Endothelial cell of umbilical vein (primary cell): ENCODE results near the gene HYDIN. TPM values are rescaled to one million over a fixed set of nuclear protein-coding genes. Genes with fewer than 3 reads are reported as not detected.

Experiments used
- BruUV-seq: library from RNA; stranded (reverse); fragments of 400-500 nt; replicated peaks from 2 replicates; lab custom pipeline; 2021; lab: Mats Ljungman, UMichigan
- CTCF ChIA-PET: fragments of 300-600, 350-600 bp; sonication (Branson Sonifier 250); formaldehyde crosslinking; loops from one replicate; lab custom pipeline; 2021; ENCODE audit warnings: antibody characterized with exemption, inconsistent platforms; lab: Charles Lee
- POLR2A ChIA-PET: fragments of 300-600, 350-600 bp; sonication (Branson Sonifier 250); formaldehyde crosslinking; loops from one replicate; lab custom pipeline; 2021; ENCODE audit warnings: antibody characterized with exemption, inconsistent platforms; lab: Charles Lee
- DNase-seq: peaks from one replicate; pipeline ENCODE4 v3.0.0-alpha.2; 2011; ENCODE audit warnings: low read depth, low spot score
- FAIRE-seq: peaks from 2 replicates; lab custom pipeline; 2011; peaks lifted over from hg19 to GRCh38; lab: Jason Lieb, UNC
- H2AFZ ChIP-seq: 2 replicates; pipeline ENCODE4 v1.6.0; 2012; ENCODE audit warnings: low read depth, low read length, control low read depth, inconsistent platforms
- H3K27ac ChIP-seq: 2 replicates; pipeline ENCODE4 v1.5.1; 2011; ENCODE audit warnings: low read depth, mild to moderate bottlenecking, control low read depth, low read length, moderate library complexity; ENCODE audit not compliant: insufficient read depth
- H3K27me3 ChIP-seq, 2 experiments: 2 replicates each; pipeline versions ENCODE4 v1.6.0 to v1.6.1; 2011; ENCODE audit warnings: low read length in 2 of 2, mixed read lengths in 1 of 2; ENCODE audit not compliant: control insufficient read depth in 2 of 2, insufficient read depth in 2 of 2
- H3K36me3 ChIP-seq, 2 experiments: 2 replicates in 1 of 2; 3 replicates in 1 of 2; pipeline ENCODE4 v1.5.1; 2011; ENCODE audit warnings: low read length in 2 of 2, mild to moderate bottlenecking in 1 of 2, moderate library complexity in 1 of 2; ENCODE audit not compliant: control insufficient read depth in 2 of 2, insufficient read depth in 2 of 2; ENCODE audit errors: extremely low read depth in 1 of 2
- H3K4me1 ChIP-seq: 3 replicates; pipeline ENCODE4 v1.5.1; 2011; ENCODE audit warnings: mild to moderate bottlenecking, low read length; ENCODE audit not compliant: control insufficient read depth, insufficient read depth; ENCODE audit errors: extremely low read depth
- H3K4me2 ChIP-seq: 2 replicates; pipeline ENCODE4 v1.6.1; 2011; ENCODE audit warnings: low read length, control low read depth, mixed read lengths; ENCODE audit not compliant: insufficient read depth
- H3K4me3 ChIP-seq, 3 experiments: fragments of 200-600 bp in 1 of 3; sonication (generic), shearing (Covaris generic) in 1 of 3; replicated peaks in 1 of 3; 2 replicates each; pipeline ENCODE4 v1.5.1; 2011 to 2016; ENCODE audit warnings: control low read depth in 3 of 3, low read length in 3 of 3, mild to moderate bottlenecking in 2 of 3, inconsistent platforms in 1 of 3, low read depth in 1 of 3, moderate library complexity in 1 of 3; ENCODE audit not compliant: insufficient read depth in 1 of 3
- H3K79me2 ChIP-seq: 2 replicates; pipeline ENCODE4 v1.6.0; 2012; ENCODE audit warnings: low read length, inconsistent platforms; ENCODE audit not compliant: control insufficient read depth, insufficient read depth
- H3K9ac ChIP-seq: replicated peaks from 2 replicates; pipeline ENCODE3; 2011; ENCODE audit warnings: low read length, control low read depth; ENCODE audit not compliant: insufficient read depth; ENCODE audit errors: extremely low read depth
- H3K9me1 ChIP-seq: replicated peaks from 3 replicates; pipeline ENCODE4 v1.6.0; 2011; ENCODE audit warnings: mild to moderate bottlenecking, low read length; ENCODE audit not compliant: control insufficient read depth, insufficient read depth; ENCODE audit errors: extremely low read depth
- H3K9me3 ChIP-seq: replicated peaks from 2 replicates; pipeline ENCODE4 v1.5.1; 2012; ENCODE audit warnings: low read length, inconsistent platforms; ENCODE audit not compliant: control insufficient read depth, insufficient read depth
- H4K20me1 ChIP-seq: replicated peaks from 2 replicates; pipeline ENCODE3; 2011; ENCODE audit warnings: mild to moderate bottlenecking, low read length; ENCODE audit not compliant: control insufficient read depth, insufficient read depth; ENCODE audit errors: extremely low read depth
- EZH2 ChIP-seq: IDR thresholded peaks from 2 replicates; pipeline ENCODE4 v1.6.1; 2012; ENCODE audit warnings: borderline replicate concordance, low read depth, mild to moderate bottlenecking, moderate library complexity, low read length, inconsistent platforms; ENCODE audit not compliant: severe bottlenecking
- GATA2 ChIP-seq: IDR thresholded peaks from 2 replicates; pipeline ENCODE4 v1.7.0; 2011; ENCODE audit warnings: low read depth, mild to moderate bottlenecking, moderate library complexity, mixed read lengths, low read length; ENCODE audit not compliant: insufficient read length, insufficient read depth
- MYC ChIP-seq: IDR thresholded peaks from one replicate; pipeline ENCODE4 v1.6.1; 2011; ENCODE audit warnings: mild to moderate bottlenecking, low read depth, low read length
- POLR2A ChIP-seq: IDR thresholded peaks from 2 replicates; pipeline ENCODE4 v1.6.1; 2012; ENCODE audit warnings: low read depth, mild to moderate bottlenecking, control low read depth, low read length
- POLR2AphosphoS5 ChIP-seq: IDR thresholded peaks from 2 replicates; pipeline ENCODE4 v1.6.1; 2012; ENCODE audit warnings: low read depth, mild to moderate bottlenecking, control low read depth, low read length, moderate library complexity; ENCODE audit not compliant: insufficient read depth
- dilution Hi-C: fragments of 300-500 bp; cut with MboI; formaldehyde crosslinking; loops from one replicate; pipeline ENCODE4 v1.15.0; 2019; ENCODE audit warnings: low sequenced_read_pairs; ENCODE audit not compliant: extremely low pct_ligation_motif_present
- intact Hi-C: fragments of 100-400 bp; cut with micrococcal nuclease; formaldehyde crosslinking; loops from one replicate; pipeline ENCODE4 v1.10.0; 2022
- polyA plus RNA-seq, 4 experiments: library from polyadenylated mRNA; depleted of rRNA in 3 of 4; stranded (reverse) in 3 of 4; unstranded in 1 of 4; fragments of >200 nt; gene quantifications; 2 replicates each; pipeline versions ENCODE4 v1.2.1 to v1.2.3, GENCODE V29; 2011 to 2012; ENCODE audit warnings: missing spikeins in 1 of 4
- total RNA-seq: library from RNA; stranded (reverse); gene quantifications from 2 replicates; pipeline ENCODE4 v1.2.3, GENCODE V29; 2021
- TF ChIP-seq, protein P1 (sequence below): IDR thresholded peaks from 2 replicates; pipeline ENCODE4 v1.6.1; 2011; ENCODE audit not compliant: insufficient read depth, insufficient read length

HYDIN gene
- total and polyA plus RNA-seq, 2 donors (not counting 3 experiments of a cell fraction or from before 2014, with no cell fraction given): not detected

DNA sequence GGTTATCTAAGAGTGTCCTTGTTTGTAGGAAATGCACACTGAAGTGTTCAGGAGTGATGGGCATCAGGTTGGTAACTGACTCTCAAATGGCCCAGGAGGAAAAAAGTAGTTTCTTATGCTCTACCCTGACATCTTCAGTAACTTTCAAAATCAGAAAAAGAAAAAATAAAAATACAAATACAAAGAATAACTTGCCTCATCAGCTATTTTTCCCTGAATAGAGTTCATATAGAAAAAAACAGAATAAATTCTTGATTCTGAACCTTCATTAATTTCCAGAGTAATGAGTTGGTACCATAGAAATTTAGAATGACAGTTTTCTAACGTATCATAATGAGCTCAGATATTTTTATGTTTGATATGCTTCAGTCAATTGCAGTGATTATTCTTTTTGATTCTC, 27.2 kb upstream of the HYDIN start:
- H3K9me1 ChIP-seq: no peaks in the 10 kb centered on the region
- H4K20me1 ChIP-seq: no peaks in the 10 kb centered on the region
- peaks cover 3 to 9% of the 10 kb centered on the region in 2 experiments for H3K27me3 ChIP-seq
- H3K27ac ChIP-seq: no peak overlapping the region
- H3K4me3 ChIP-seq: no peak overlapping the region
- H3K9me3 ChIP-seq: no peaks in the 10 kb centered on the region
- ChIA-PET CTCF (interaction anchor here (3.4 kb wide), 1 partner anchor 54 kb away, joined by 11 read pairs; no protein-coding TSS in a partner anchor), POLR2A (no interaction called here)
- no peak for DNase-seq
- H3K9ac ChIP-seq: no peak overlapping the region
- H3K4me2 ChIP-seq: no peak overlapping the region
- no peaks in the 10 kb centered on the region for H3K4me1 ChIP-seq
- H2AFZ ChIP-seq: no peak overlapping the region
- no peak for FAIRE-seq
- no TSS peak for BruUV-seq
- TF ChIP-seq EZH2: no peak
- TF ChIP-seq GATA2: no peak
- dilution Hi-C loops: no loop called here
- no peaks in the 10 kb centered on the region for H3K36me3 ChIP-seq
- intact Hi-C loops: no loop called here
- H3K79me2 ChIP-seq: no peaks in the 10 kb centered on the region

DNA sequence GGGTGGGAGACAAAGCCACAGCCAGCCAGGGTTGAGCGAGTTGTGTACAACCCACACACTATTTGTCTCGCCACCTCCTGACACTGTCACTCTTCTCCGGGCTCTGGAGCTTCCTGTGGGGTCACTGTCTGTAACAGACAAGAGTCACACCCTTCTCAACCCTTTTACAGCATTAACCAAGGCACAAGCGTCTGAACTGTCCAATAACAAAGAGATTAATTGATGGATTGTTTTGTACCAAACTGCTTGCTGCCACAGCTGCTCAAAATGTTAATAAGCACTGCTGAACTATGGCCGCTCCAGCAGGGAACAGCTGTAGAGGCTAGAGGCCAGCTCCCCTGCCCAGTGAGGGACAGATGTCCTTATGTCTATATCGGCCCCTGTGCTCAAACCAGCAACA, 25.2 kb upstream of the HYDIN start:
- no peaks in the 10 kb centered on the region for H3K9me1 ChIP-seq
- no peaks in the 10 kb centered on the region for H3K4me1 ChIP-seq
- POLR2A ChIA-PET: no interaction called here
- H4K20me1 ChIP-seq: no peaks in the 10 kb centered on the region
- DNase-seq (no peak), FAIRE-seq (no peak)
- no peak overlapping the region for H3K27ac ChIP-seq
- H3K27me3 ChIP-seq: peaks cover 3 to 9% of the 10 kb centered on the region in 2 experiments
- dilution Hi-C loops (no loop called here), intact Hi-C loops (no loop called here)
- no peak overlapping the region for H2AFZ ChIP-seq
- H3K9ac ChIP-seq: no peak overlapping the region
- no peaks in the 10 kb centered on the region for H3K9me3 ChIP-seq
- TF ChIP-seq POLR2A: no peak
- TF ChIP-seq, protein P1, sequence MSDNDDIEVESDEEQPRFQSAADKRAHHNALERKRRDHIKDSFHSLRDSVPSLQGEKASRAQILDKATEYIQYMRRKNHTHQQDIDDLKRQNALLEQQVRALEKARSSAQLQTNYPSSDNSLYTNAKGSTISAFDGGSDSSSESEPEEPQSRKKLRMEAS: no peak
- no peak for TF ChIP-seq POLR2AphosphoS5
- no peak for TF ChIP-seq MYC
- TF ChIP-seq EZH2: no peak
- no peaks in the 10 kb centered on the region for H3K36me3 ChIP-seq
- CTCF ChIA-PET: interaction anchor here (0.5 to 1.6 kb wide), 3 partner anchors 56 to 260 kb away, joined by 3 to 5 read pairs (median 3); no protein-coding TSS in a partner anchor
- no peak overlapping the region for H3K4me2 ChIP-seq
- no peak overlapping the region for H3K4me3 ChIP-seq
- H3K79me2 ChIP-seq: no peaks in the 10 kb centered on the region
- no TSS peak for BruUV-seq
